Measurements from ENCODE around the gene CAV3. TPM values are rescaled to one million over a fixed set of nuclear protein-coding genes. Genes with fewer than 3 reads are reported as not detected.

CAV3 gene
- total and polyA plus RNA-seq, 12 donors, result not detected

DNA sequence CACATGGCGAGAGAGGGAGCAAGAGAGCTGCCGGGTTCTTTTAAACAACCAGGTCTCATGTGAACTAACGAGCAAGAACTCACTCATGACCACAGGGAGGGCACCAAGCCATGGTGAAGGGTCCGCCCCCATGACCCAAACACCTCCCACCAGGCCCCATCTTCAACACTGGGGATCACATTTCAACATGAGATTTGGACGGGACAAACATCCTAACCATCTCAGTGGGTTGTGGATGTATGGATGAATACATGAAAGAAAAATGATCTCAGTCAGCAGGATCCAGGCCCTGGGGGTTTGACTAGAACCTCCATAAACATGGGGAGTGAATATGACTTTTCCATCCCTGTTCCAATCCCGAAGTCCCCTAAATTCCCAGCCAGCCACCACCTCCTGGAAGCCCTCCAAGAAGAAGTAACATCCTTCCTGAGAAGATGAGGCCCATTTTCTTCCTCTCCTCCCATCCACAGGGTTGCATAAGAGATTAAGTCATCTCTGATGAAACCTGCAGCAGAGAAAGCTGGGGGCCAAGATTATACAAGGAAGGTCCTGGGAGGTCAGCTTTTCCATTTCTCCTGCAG lies 9.5 kb downstream of the CAV3 start:
- TF ChIP-seq, protein P1, sequence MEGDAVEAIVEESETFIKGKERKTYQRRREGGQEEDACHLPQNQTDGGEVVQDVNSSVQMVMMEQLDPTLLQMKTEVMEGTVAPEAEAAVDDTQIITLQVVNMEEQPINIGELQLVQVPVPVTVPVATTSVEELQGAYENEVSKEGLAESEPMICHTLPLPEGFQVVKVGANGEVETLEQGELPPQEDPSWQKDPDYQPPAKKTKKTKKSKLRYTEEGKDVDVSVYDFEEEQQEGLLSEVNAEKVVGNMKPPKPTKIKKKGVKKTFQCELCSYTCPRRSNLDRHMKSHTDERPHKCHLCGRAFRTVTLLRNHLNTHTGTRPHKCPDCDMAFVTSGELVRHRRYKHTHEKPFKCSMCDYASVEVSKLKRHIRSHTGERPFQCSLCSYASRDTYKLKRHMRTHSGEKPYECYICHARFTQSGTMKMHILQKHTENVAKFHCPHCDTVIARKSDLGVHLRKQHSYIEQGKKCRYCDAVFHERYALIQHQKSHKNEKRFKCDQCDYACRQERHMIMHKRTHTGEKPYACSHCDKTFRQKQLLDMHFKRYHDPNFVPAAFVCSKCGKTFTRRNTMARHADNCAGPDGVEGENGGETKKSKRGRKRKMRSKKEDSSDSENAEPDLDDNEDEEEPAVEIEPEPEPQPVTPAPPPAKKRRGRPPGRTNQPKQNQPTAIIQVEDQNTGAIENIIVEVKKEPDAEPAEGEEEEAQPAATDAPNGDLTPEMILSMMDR (IDR thresholded peaks at IDR 0.05), result no peak
- TF ChIP-seq POLR2A (IDR thresholded peaks at IDR 0.05), result no peak
- H3K27me3 ChIP-seq, result no peaks in the 10 kb centered on the region
- intact Hi-C loops (cut with DNase I), result no loop called here
- H3K36me3 ChIP-seq (replicated peaks in 1 of 2), result no peaks in the 10 kb centered on the region
- DNase-seq, result peak in 1 of 7 donors; percentile 41
- H3K4me1 ChIP-seq (replicated peaks in 1 of 2), result peaks cover 0 to 8% of the 10 kb centered on the region in 2 donors
- H3K9me3 ChIP-seq (replicated peaks in 1 of 3), result no peaks in the 10 kb centered on the region
- H3K27ac ChIP-seq, result no peak overlapping the region
- H3K4me3 ChIP-seq, result no peak overlapping the region
- WGBS, 4 donors, result 61 to 90% (median 87%) methylated on average over 6 of the region's 6 CpGs

DNA sequence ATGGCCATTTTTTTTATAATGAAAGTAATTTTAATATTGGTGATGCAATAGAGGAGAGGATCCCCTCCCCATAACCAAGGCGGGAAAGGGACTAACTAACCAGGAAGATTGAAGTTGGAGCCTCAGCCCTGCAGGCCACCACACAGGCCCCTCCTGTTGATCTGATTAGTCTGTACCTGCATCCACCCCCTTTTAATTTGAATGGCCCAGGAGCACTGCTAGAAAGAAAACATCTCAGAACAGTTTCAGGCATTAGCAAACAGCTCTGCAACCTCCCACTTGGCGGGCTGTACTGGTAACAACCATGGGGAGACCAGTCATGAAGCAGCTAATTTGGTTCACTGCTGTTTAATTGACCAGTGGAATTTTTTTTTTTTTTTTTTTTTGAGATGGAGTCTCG lies 10.3 kb downstream of the CAV3 start:
- Histone ChIP-seq H3K9me3 (replicated peaks in 1 of 3) (no peaks in the 10 kb centered on the region), H3K27ac (no peak overlapping the region), H3K27me3 (no peaks in the 10 kb centered on the region), H3K4me1 (replicated peaks in 1 of 2) (peaks cover 0 to 8% of the 10 kb centered on the region in 2 donors), H3K36me3 (replicated peaks in 1 of 2) (no peaks in the 10 kb centered on the region), H3K4me3 (no peak overlapping the region)
- intact Hi-C loops (cut with DNase I), result no loop called here
- no peak for DNase-seq
- TF ChIP-seq POLR2A (IDR thresholded peaks at IDR 0.05), result no peak
- TF ChIP-seq, protein P1 (IDR thresholded peaks at IDR 0.05), result no peak
- WGBS, 4 donors, result 92 to 97% (median 94%) methylated on average over 3 of the region's 3 CpGs

DNA sequence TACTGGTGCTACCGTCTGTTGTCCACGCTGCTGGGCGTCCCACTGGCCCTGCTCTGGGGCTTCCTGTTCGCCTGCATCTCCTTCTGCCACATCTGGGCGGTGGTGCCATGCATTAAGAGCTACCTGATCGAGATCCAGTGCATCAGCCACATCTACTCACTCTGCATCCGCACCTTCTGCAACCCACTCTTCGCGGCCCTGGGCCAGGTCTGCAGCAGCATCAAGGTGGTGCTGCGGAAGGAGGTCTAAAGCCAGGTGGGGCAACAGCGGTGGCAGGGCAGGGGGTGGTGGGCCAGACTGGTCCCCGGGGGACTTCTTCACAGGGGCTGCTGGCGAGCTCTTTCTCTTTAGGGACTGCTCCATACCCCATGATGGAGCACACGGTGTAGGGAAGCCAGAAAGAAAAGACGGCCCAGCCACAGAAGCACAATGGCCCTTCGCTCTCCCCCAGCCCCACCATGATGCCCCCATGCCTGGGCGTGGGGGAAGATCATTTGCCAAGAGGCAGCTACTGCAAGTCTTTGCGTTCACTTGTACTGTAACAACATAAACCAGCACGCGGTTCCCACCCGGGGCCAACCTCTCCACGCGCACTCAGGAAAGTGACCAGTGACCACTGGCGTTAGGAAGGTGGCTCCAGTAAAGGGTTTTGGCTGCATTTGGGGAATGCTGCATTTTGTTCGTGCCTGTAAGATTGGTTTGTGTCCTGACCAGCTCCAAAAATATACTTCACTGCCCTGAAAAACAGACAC lies 12.2 kb downstream of the CAV3 start:
- 89 to 92% (median 90%) methylated on average over 17 to 25 of the region's 25 CpGs for WGBS, 4 donors
- intact Hi-C loops (cut with DNase I), result no loop called here
- no peak for TF ChIP-seq POLR2A (IDR thresholded peaks at IDR 0.05)
- TF ChIP-seq, protein P1 (IDR thresholded peaks at IDR 0.05), result no peak

DNA sequence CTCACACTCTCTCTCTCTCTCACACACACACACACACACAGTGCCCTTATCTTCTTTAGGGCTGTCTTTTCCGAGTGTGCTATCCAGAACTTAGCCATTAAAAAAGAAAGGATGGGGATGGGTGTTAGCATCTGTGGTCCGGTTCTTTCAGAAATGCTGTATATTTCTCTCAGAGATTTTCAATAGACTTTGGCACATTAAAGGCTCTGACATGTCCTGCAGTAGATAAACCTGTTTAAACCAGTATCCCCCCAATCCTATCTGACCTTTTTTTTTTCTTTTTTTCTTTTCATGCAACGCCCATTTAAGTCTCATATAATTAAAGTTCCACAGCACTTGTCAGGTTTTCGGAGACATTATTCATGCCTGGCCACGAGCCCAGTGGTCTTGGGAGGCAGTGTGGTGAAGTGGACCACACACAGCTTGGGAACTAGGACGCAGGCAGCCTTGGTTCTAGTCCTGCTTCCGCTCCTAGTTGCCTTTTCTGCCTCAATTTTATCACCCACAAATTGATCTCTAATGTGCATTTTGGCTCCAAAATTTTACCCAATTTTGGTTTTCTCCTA lies 13.3 kb downstream of the CAV3 start:
- WGBS, 4 donors, result 66 to 75% (median 72%) methylated on average over 7 of the region's 7 CpGs
- DNase-seq, result no peak
- TF ChIP-seq, protein P1 (IDR thresholded peaks at IDR 0.05), result no peak
- no peak for TF ChIP-seq POLR2A (IDR thresholded peaks at IDR 0.05)

More for the DNA sequence above, 12.2 kb downstream of the CAV3 start:
- Histone ChIP-seq H3K4me3 (no peak overlapping the region), H3K27ac (no peak overlapping the region), H3K27me3 (no peaks in the 10 kb centered on the region), H3K36me3 (replicated peaks in 1 of 2) (no peaks in the 10 kb centered on the region), H3K9me3 (replicated peaks in 1 of 3) (no peaks in the 10 kb centered on the region), H3K4me1 (replicated peaks in 1 of 2) (peaks cover 0 to 8% of the 10 kb centered on the region in 2 donors)
- DNase-seq, result no peak

More for the DNA sequence above, 13.3 kb downstream of the CAV3 start:
- intact Hi-C loops (cut with DNase I), result no loop called here
- Histone ChIP-seq H3K9me3 (replicated peaks in 1 of 3) (no peaks in the 10 kb centered on the region), H3K27ac (no peak overlapping the region), H3K4me3 (no peak overlapping the region), H3K36me3 (replicated peaks in 1 of 2) (no peaks in the 10 kb centered on the region), H3K4me1 (replicated peaks in 1 of 2) (peaks cover 0 to 1% of the 10 kb centered on the region in 2 donors), H3K27me3 (no peaks in the 10 kb centered on the region)
